Neural progenitor cell (in vitro differentiated cells): ENCODE results near the gene ZNF576. TPM values are rescaled to one million over a fixed set of nuclear protein-coding genes. Genes with fewer than 3 reads are reported as not detected.

ENCODE experiments used
- DNase-seq: peaks from one replicate; pipeline ENCODE4 v3.0.0-alpha.2; 2016; ENCODE audit warnings: low spot score
- H2AFZ ChIP-seq: fragments of 200-600 bp; sonication (generic); replicated peaks from 2 replicates; pipeline ENCODE4 v1.6.1; 2016; ENCODE audit warnings: antibody characterized with exemption
- H3F3A ChIP-seq: fragments of 200-600 bp; sonication (generic); 2 replicates; pipeline ENCODE4 v1.6.1; 2016; ENCODE audit warnings: antibody characterized with exemption, low read depth
- H3K27ac ChIP-seq: fragments of 200-600 bp; sonication (generic); 2 replicates; pipeline ENCODE4 v1.5.1; 2016; ENCODE audit warnings: mild to moderate bottlenecking
- H3K27me3 ChIP-seq: fragments of 200-600 bp; sonication (generic); 2 replicates; pipeline ENCODE4 v1.6.1; 2016; ENCODE audit warnings: mild to moderate bottlenecking, moderate library complexity
- H3K36me3 ChIP-seq: fragments of 200-600 bp; sonication (generic); 2 replicates; pipeline ENCODE4 v1.5.1; 2016
- H3K4me1 ChIP-seq: fragments of 200-600 bp; sonication (generic); 2 replicates; pipeline ENCODE4 v1.6.1; 2016; ENCODE audit warnings: mixed run types
- H3K4me2 ChIP-seq: fragments of 200-600 bp; sonication (generic); 2 replicates; pipeline ENCODE4 v1.6.1; 2016
- H3K4me3 ChIP-seq: fragments of 200-600 bp; sonication (generic); 2 replicates; pipeline ENCODE4 v1.5.1; 2016
- H3K79me2 ChIP-seq: fragments of 200-600 bp; sonication (generic); 2 replicates; pipeline ENCODE4 v1.6.1; 2016; ENCODE audit warnings: low read depth
- H3K9ac ChIP-seq: fragments of 200-600 bp; sonication (generic); 2 replicates; pipeline ENCODE4 v1.6.1; 2016
- H3K9me3 ChIP-seq: fragments of 200-600 bp; sonication (generic); 2 replicates; pipeline ENCODE4 v1.5.1; 2016; ENCODE audit warnings: low read depth
- H4K20me1 ChIP-seq: fragments of 200-600 bp; sonication (generic); 2 replicates; pipeline ENCODE4 v1.6.1; 2016; ENCODE audit warnings: low read depth
- H3K27ac Mint-ChIP-seq: 3 replicates; pipeline ENCODE4 v1.8.0; 2021; ENCODE audit warnings: mixed read lengths
- H3K27me3 Mint-ChIP-seq: 2 replicates; pipeline ENCODE4 v1.8.0; 2022; ENCODE audit warnings: low read depth, mild to moderate bottlenecking, inconsistent platforms, moderate library complexity, mixed read lengths; ENCODE audit not compliant: insufficient read depth
- H3K36me3 Mint-ChIP-seq: 3 replicates; pipeline ENCODE4 v1.8.0; 2021; ENCODE audit warnings: mixed read lengths
- H3K4me1 Mint-ChIP-seq: 3 replicates; pipeline ENCODE4 v1.8.0; 2021; ENCODE audit warnings: mixed read lengths
- H3K4me3 Mint-ChIP-seq: 3 replicates; pipeline ENCODE4 v1.8.0; 2021; ENCODE audit warnings: mild to moderate bottlenecking, moderate library complexity, mixed read lengths
- H3K9me3 Mint-ChIP-seq: 3 replicates; pipeline ENCODE4 v1.8.0; 2020; ENCODE audit warnings: mixed read lengths
- CTCF ChIP-seq: fragments of 200-600 bp; sonication (generic); IDR thresholded peaks from 2 replicates; pipeline ENCODE4 v1.5.1; 2017; ENCODE audit warnings: antibody characterized with exemption, mild to moderate bottlenecking
- EZH2 ChIP-seq: fragments of 200-600 bp; sonication (generic); IDR thresholded peaks from 2 replicates; pipeline ENCODE4 v1.6.1; 2017; ENCODE audit warnings: antibody characterized with exemption, mild to moderate bottlenecking, moderate library complexity
- EZH2phosphoT487 ChIP-seq: fragments of 200-600 bp; sonication (generic); IDR thresholded peaks from 2 replicates; pipeline ENCODE4 v1.6.1; 2017; ENCODE audit warnings: antibody characterized with exemption
- total RNA-seq: library from RNA; depleted of rRNA; stranded (reverse); fragments of >200 nt; gene quantifications from 2 replicates; pipeline ENCODE4 v1.2.3, GENCODE V29; 2015; ENCODE audit warnings: low replicate concordance

ZNF576 gene
- total RNA-seq, 1 donor from 2014 or later, result 6.8 TPM

GRCh38 chr19:43605875-43606568 is 9.6 kb downstream of the ZNF576 start:
- H3K36me3 ChIP-seq, result no peaks in the 10 kb centered on the region

GRCh38 chr19:43606569-43607229 is 10.3 kb downstream of the ZNF576 start:
- Histone ChIP-seq H3K9me3 (no peaks in the 10 kb centered on the region), H3K9ac (no peak overlapping the region), H4K20me1 (peaks cover 6% of the 10 kb centered on the region), H3K4me1 (no peaks in the 10 kb centered on the region), H3K36me3 (no peaks in the 10 kb centered on the region), H3K4me3 (no peak overlapping the region), H3K27me3 (no peaks in the 10 kb centered on the region), H2AFZ (no peak overlapping the region), H3K27ac (no peak overlapping the region), H3F3A (no peaks in the 10 kb centered on the region), H3K4me2 (no peak overlapping the region), H3K79me2 (peaks cover 14% of the 10 kb centered on the region)
- no peaks in the 10 kb centered on the region for H3K9me3 Mint-ChIP-seq
- no peak for TF ChIP-seq CTCF
- peaks cover 15% of the 10 kb centered on the region for H3K36me3 Mint-ChIP-seq
- no peak overlapping the region for H3K27ac Mint-ChIP-seq
- no peak overlapping the region for H3K4me3 Mint-ChIP-seq
- peaks cover 2% of the 10 kb centered on the region for H3K27me3 Mint-ChIP-seq
- peaks cover 8% of the 10 kb centered on the region for H3K4me1 Mint-ChIP-seq
- DNase-seq, result no peak

More at GRCh38 chr19:43605875-43606568, 9.6 kb downstream of the ZNF576 start:
- H3K4me3 Mint-ChIP-seq, result no peak overlapping the region
- H3K9me3 Mint-ChIP-seq, result no peaks in the 10 kb centered on the region
- H3K4me1 Mint-ChIP-seq, result peaks cover 6% of the 10 kb centered on the region
- Histone ChIP-seq H3K4me3 (no peak overlapping the region), H2AFZ (no peak overlapping the region), H3K9me3 (no peaks in the 10 kb centered on the region), H3K79me2 (peaks cover 7% of the 10 kb centered on the region), H3F3A (no peaks in the 10 kb centered on the region), H3K27ac (no peak overlapping the region), H3K4me1 (no peaks in the 10 kb centered on the region), H4K20me1 (peaks cover 6% of the 10 kb centered on the region), H3K4me2 (no peak overlapping the region), H3K27me3 (no peaks in the 10 kb centered on the region), H3K9ac (no peak overlapping the region)
- no peak for DNase-seq
- peaks cover 12% of the 10 kb centered on the region for H3K36me3 Mint-ChIP-seq
- no peak for TF ChIP-seq EZH2
- TF ChIP-seq EZH2phosphoT487, result no peak
- TF ChIP-seq CTCF, result no peak
- no peak overlapping the region for H3K27ac Mint-ChIP-seq
- H3K27me3 Mint-ChIP-seq, result peaks cover 2% of the 10 kb centered on the region

- no peak overlapping the region for H3K27ac Mint-ChIP-seq
- no peak overlapping the region for H3K9ac ChIP-seq
Measured at GRCh38 chr19:43607238-43608205, 11.1 kb downstream of the ZNF576 start.

More at GRCh38 chr19:43607238-43608205, 11.1 kb downstream of the ZNF576 start:
- H3K4me2 ChIP-seq, result no peak overlapping the region
- no peaks in the 10 kb centered on the region for H3K9me3 Mint-ChIP-seq
- peaks cover 6% of the 10 kb centered on the region for H4K20me1 ChIP-seq
- no peak overlapping the region for H2AFZ ChIP-seq
- peaks cover 2% of the 10 kb centered on the region for H3K27me3 Mint-ChIP-seq
- no peaks in the 10 kb centered on the region for H3F3A ChIP-seq
- no peaks in the 10 kb centered on the region for H3K27me3 ChIP-seq
- H3K36me3 Mint-ChIP-seq, result peaks cover 20% of the 10 kb centered on the region
- H3K79me2 ChIP-seq, result peaks cover 22% of the 10 kb centered on the region
- H3K4me1 Mint-ChIP-seq, result peaks cover 12% of the 10 kb centered on the region
- H3K4me3 ChIP-seq, result no peak overlapping the region
- no peak overlapping the region for H3K4me3 Mint-ChIP-seq
- TF ChIP-seq EZH2phosphoT487 (no peak), CTCF (no peak), EZH2 (no peak)
- no peaks in the 10 kb centered on the region for H3K9me3 ChIP-seq
- no peak overlapping the region for H3K27ac ChIP-seq
- H3K4me1 ChIP-seq, result no peaks in the 10 kb centered on the region
- no peak for DNase-seq
- H3K36me3 ChIP-seq, result no peaks in the 10 kb centered on the region
